GM10266 (cell line): ENCODE measurements around the gene ZDHHC14.

Experiments
- DNase-seq: peaks from one replicate; pipeline ENCODE4 v3.0.0; 2012; ENCODE audit errors: extremely low spot score
- TF ChIP-seq, protein P1 (sequence below): IDR thresholded peaks from 2 replicates; pipeline ENCODE4 v1.5.1; 2012; ENCODE audit warnings: mild to moderate bottlenecking, low read depth; ENCODE audit not compliant: control insufficient read depth, insufficient read depth; ENCODE audit errors: missing control alignments

Gene ZDHHC14

DNA sequence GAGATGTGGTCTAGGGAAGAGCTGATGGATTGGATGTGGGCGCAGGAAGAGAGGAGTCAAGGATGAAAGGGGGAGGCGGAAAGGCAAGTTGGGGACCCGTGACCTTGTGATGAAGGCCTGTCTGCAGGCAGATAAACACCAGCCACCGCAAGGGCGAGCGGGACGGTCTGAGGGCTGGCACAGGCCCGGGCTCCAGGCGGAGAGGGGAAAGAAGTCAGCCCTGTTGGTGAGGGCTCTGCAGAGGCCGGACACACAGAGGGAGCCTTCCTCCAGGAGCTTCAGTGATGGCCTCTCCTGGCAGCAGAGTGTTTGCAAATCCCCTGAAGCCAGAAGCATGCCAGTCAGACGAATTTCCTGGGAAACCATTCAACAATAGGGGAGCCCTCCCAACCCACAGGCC is 112.2 kb downstream of the ZDHHC14 start:
- no peak for DNase-seq
- TF ChIP-seq, protein P1, sequence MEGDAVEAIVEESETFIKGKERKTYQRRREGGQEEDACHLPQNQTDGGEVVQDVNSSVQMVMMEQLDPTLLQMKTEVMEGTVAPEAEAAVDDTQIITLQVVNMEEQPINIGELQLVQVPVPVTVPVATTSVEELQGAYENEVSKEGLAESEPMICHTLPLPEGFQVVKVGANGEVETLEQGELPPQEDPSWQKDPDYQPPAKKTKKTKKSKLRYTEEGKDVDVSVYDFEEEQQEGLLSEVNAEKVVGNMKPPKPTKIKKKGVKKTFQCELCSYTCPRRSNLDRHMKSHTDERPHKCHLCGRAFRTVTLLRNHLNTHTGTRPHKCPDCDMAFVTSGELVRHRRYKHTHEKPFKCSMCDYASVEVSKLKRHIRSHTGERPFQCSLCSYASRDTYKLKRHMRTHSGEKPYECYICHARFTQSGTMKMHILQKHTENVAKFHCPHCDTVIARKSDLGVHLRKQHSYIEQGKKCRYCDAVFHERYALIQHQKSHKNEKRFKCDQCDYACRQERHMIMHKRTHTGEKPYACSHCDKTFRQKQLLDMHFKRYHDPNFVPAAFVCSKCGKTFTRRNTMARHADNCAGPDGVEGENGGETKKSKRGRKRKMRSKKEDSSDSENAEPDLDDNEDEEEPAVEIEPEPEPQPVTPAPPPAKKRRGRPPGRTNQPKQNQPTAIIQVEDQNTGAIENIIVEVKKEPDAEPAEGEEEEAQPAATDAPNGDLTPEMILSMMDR = no peak

DNA sequence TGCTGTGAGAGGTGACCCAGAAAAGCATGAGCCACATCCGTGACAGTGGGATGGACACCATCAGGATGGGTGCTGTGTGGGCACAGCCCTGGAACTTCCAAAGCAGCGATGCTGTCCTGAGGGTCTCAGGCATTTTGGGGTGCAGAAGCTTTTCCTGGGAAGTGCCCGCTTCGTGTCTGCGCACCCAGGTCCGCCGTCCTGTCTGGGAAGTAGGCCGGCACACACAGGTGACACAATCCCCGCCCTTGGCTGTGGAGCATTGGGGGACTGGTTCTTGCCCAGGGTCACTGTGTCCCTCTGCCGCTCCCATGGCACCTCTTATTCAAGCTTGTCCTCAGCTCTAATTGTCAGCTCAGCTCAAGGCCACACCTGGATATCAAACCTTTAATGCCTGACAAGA is 112.6 kb downstream of the ZDHHC14 start:
- TF ChIP-seq, protein P1 = no peak
- DNase-seq = no peak

DNA sequence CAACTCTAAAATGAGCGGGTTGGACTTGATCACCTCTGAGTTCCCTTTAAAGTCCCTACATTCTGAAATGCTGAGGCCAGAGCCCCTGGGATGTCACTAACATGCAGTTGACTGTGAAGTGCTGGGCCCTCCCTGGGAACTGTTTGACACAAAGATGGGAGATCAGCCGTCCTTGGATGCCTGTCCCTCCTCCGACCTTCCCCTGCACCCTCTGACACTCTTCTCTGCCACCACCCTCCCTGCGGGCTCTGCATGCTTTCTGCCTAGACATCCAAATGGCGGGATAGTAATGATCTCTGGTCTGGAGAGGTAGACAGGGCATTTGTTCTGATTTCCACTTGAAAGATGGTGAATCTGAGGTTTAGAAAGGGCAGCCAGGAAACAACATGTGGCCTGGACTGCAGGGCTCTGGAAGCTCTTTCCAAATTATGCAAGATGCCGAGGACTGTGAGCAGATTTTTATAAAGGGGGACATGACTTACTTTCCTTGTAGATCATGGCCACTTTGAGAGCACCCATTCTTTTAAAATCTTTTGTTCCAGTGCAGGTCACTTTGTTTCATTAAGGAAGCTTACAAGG is 113.2 kb downstream of the ZDHHC14 start:
- TF ChIP-seq, protein P1 = no peak
- DNase-seq = no peak

DNA sequence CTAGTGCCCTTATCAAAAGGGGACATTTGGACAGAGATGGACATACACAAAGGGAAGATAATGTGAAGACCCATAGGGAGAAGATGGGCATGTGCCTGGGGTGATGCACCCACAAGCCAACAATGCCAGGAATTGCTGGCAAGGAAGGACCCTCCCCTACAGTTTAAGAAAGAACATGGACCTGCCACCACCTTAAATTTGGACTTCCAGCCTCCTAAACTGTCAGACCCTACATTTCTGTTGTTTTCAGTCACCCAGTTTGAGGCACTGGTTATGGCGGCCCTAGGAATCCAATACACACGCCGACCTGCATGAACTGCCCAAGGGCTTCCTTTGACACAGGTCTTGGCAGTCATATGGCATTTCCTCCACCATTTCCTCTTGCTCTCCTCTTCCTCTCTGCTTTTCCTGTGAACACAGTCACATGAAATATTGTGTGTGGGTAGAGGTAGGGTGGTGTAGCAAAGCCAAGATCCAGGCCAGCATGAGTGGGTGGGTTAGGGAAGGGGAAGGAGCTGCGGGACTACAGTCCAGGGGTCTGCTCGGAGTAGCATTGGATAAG is 115.6 kb downstream of the ZDHHC14 start:
- no peak for DNase-seq
- TF ChIP-seq, protein P1 = no peak

DNA sequence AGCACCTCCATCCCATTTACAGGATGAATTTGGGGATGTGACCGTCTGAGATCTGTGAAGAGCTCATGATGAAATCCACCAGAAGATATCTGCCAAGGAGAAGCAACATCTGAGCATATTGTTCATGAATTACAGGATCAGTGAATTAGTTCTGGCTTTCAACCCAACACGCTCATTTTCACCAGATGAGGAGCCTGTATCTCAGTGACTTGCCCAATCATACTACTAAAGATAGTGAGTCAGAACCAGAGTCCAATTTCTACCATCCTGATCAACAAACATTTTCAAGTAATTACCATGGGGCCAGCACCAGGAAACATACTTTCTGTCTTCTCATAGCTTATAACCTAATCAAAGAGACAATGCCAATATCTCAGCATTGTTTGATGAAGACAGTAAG is 116.6 kb downstream of the ZDHHC14 start:
- no peak for DNase-seq
- TF ChIP-seq, protein P1 = no peak

DNA sequence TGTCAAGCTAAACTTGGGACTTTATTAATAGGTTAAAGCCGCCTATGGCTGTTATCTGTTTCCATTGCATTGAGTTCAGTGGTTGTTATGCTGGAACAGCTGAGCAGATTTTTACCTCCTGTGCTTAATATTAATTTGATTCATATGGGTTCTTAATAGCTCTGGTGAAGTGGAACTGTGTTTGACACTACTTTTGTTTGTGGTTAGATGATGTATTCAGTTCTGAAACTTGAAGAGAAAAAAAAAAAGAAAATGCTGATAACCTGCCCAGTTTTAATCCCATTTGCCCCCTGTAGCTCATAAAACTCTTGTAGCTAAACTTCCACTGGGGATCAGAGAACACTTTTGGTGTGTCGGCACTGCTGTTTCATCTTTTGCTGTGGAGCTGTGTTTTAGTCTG is 117.8 kb downstream of the ZDHHC14 start:
- TF ChIP-seq, protein P1 = no peak
- no peak for DNase-seq

DNA sequence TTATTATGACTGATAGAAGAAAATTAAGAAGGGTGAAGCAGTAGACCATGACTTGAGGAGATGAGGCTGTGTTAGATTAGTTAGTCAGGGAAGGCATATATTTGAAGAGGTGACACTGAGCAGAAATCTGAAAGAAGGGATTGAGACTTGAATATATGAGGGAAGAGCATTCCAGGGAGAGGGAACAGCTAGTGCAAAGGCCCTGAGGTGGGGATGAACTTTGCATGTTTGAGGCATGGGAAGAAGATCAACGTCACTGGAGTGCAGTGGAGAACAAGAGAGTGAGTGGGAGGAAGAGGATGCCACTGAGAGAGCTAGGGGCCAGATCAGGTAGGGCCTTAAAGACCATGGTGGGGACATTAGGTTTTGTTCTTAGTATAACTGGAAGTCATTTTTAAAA is 119.0 kb downstream of the ZDHHC14 start:
- TF ChIP-seq, protein P1 = no peak
- no peak for DNase-seq
